Astrocyte (in vitro differentiated cells and primary cell): ENCODE measurements around the gene GALNT7. TPM values are rescaled to one million over a fixed set of nuclear protein-coding genes. Genes with fewer than 3 reads are reported as not detected.

ENCODE experiments used
- DNase-seq: peaks from one replicate; pipeline ENCODE4 v3.0.0-alpha.2; 2010; ENCODE audit warnings: low read depth
- FAIRE-seq: peaks from 2 replicates; lab custom pipeline; 2011; peaks lifted over from hg19 to GRCh38; lab: Jason Lieb, UNC
- H2AFZ ChIP-seq: 2 replicates; pipeline ENCODE4 v1.6.0; 2012; ENCODE audit warnings: low read depth, low read length, inconsistent platforms
- H3K27ac ChIP-seq: 2 replicates; pipeline ENCODE4 v1.5.1; 2011; ENCODE audit warnings: low read depth, low read length, inconsistent platforms
- H3K27me3 ChIP-seq: 2 replicates; pipeline ENCODE4 v1.6.0; 2011; ENCODE audit warnings: low read length, inconsistent platforms; ENCODE audit not compliant: insufficient read depth
- H3K36me3 ChIP-seq: 2 replicates; pipeline ENCODE4 v1.5.1; 2011; ENCODE audit warnings: low read length, inconsistent platforms; ENCODE audit not compliant: insufficient read depth
- H3K4me1 ChIP-seq: 2 replicates; pipeline ENCODE4 v1.5.1; 2011; ENCODE audit warnings: low read length, inconsistent platforms; ENCODE audit not compliant: insufficient read depth
- H3K4me2 ChIP-seq: 2 replicates; pipeline ENCODE4 v1.6.0; 2012; ENCODE audit warnings: low read length, inconsistent platforms
- H3K4me3 ChIP-seq: 2 replicates; pipeline ENCODE4 v1.5.1; 2011; ENCODE audit warnings: low read depth, mild to moderate bottlenecking, low read length, inconsistent platforms; ENCODE audit not compliant: insufficient read depth
- H3K79me2 ChIP-seq: 2 replicates; pipeline ENCODE4 v1.6.0; 2012; ENCODE audit warnings: mild to moderate bottlenecking, low read length, inconsistent platforms; ENCODE audit not compliant: insufficient read depth
- H3K9ac ChIP-seq: 2 replicates; pipeline ENCODE4 v1.6.0; 2012; ENCODE audit warnings: mild to moderate bottlenecking, low read length, inconsistent platforms
- H3K9me3 ChIP-seq: 2 replicates; pipeline ENCODE4 v1.5.1; 2012; ENCODE audit warnings: low read depth, mild to moderate bottlenecking, low read length, inconsistent platforms; ENCODE audit not compliant: insufficient read depth
- H4K20me1 ChIP-seq: 2 replicates; pipeline ENCODE4 v1.6.0; 2012; ENCODE audit warnings: low read length, inconsistent platforms; ENCODE audit not compliant: insufficient read depth
- H3K27ac Mint-ChIP-seq: one replicate; pipeline ENCODE4 v1.8.0; 2021; ENCODE audit warnings: mild to moderate bottlenecking, mixed read lengths; ENCODE audit not compliant: unreplicated experiment
- H3K27me3 Mint-ChIP-seq: one replicate; pipeline ENCODE4 v1.8.0; 2021; ENCODE audit warnings: low read depth, mixed read lengths; ENCODE audit not compliant: unreplicated experiment
- H3K36me3 Mint-ChIP-seq: one replicate; pipeline ENCODE4 v1.8.0; 2021; ENCODE audit warnings: low read depth, mixed read lengths; ENCODE audit not compliant: unreplicated experiment
- H3K4me1 Mint-ChIP-seq: one replicate; pipeline ENCODE4 v1.8.0; 2021; ENCODE audit warnings: low read depth, mixed read lengths; ENCODE audit not compliant: unreplicated experiment
- H3K4me3 Mint-ChIP-seq: one replicate; pipeline ENCODE4 v1.8.0; 2021; ENCODE audit warnings: mild to moderate bottlenecking, moderate library complexity, mixed read lengths; ENCODE audit not compliant: unreplicated experiment
- H3K9me3 Mint-ChIP-seq: one replicate; pipeline ENCODE4 v1.8.0; 2021; ENCODE audit warnings: mild to moderate bottlenecking, mixed read lengths; ENCODE audit not compliant: unreplicated experiment
- EZH2 ChIP-seq: IDR thresholded peaks from 2 replicates; pipeline ENCODE4 v1.6.1; 2012; ENCODE audit warnings: mild to moderate bottlenecking, low read length, inconsistent platforms; ENCODE audit not compliant: insufficient read depth
- total RNA-seq: library from RNA; stranded (reverse); gene quantifications from 2 replicates; pipeline ENCODE4 v1.2.1, GENCODE V29; 2021
- TF ChIP-seq, protein P1 (sequence below): IDR thresholded peaks from 2 replicates; pipeline ENCODE4 v1.5.1; 2011; ENCODE audit warnings: low read depth, mild to moderate bottlenecking, inconsistent platforms, low read length, moderate library complexity; ENCODE audit not compliant: insufficient read depth

GALNT7 gene
- total RNA-seq, 1 donor from 2014 or later: 97.6 TPM

DNA sequence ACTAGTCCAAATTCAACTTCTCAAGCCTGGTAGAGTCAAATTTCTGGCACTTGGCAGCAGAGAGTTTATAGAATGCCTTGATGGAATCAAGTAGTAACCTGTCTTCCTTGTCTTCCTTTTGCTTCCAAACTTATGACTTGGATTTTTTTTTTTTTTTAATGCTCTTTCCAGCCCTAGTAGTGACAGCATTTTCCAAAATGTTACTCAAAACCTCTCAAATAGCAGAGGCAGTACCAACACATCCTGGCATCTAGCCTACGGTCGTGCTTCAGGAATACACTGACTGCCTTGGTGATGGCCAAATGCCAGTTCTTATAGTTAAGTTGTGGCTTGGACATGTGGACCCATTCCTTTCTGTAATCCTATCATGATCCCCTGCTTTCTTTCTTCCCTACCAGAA is 46.0 kb downstream of the GALNT7 start:
- H3K4me3 Mint-ChIP-seq: no peak overlapping the region
- FAIRE-seq: no peak
- Histone ChIP-seq H2AFZ (no peak overlapping the region), H3K27me3 (no peaks in the 10 kb centered on the region), H3K4me3 (no peak overlapping the region), H3K9ac (no peak overlapping the region), H3K4me1 (peaks cover 46% of the 10 kb centered on the region), H3K79me2 (peaks cover 5% of the 10 kb centered on the region), H3K4me2 (peak overlapping the region; percentile 6), H3K27ac (no peak overlapping the region), H3K9me3 (no peaks in the 10 kb centered on the region), H4K20me1 (peaks cover 4% of the 10 kb centered on the region), H3K36me3 (no peaks in the 10 kb centered on the region)
- no peaks in the 10 kb centered on the region for H3K27me3 Mint-ChIP-seq
- H3K9me3 Mint-ChIP-seq: no peaks in the 10 kb centered on the region
- peaks cover 50% of the 10 kb centered on the region for H3K4me1 Mint-ChIP-seq
- TF ChIP-seq, protein P1, sequence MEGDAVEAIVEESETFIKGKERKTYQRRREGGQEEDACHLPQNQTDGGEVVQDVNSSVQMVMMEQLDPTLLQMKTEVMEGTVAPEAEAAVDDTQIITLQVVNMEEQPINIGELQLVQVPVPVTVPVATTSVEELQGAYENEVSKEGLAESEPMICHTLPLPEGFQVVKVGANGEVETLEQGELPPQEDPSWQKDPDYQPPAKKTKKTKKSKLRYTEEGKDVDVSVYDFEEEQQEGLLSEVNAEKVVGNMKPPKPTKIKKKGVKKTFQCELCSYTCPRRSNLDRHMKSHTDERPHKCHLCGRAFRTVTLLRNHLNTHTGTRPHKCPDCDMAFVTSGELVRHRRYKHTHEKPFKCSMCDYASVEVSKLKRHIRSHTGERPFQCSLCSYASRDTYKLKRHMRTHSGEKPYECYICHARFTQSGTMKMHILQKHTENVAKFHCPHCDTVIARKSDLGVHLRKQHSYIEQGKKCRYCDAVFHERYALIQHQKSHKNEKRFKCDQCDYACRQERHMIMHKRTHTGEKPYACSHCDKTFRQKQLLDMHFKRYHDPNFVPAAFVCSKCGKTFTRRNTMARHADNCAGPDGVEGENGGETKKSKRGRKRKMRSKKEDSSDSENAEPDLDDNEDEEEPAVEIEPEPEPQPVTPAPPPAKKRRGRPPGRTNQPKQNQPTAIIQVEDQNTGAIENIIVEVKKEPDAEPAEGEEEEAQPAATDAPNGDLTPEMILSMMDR: no peak
- TF ChIP-seq EZH2: no peak
- peaks cover 3% of the 10 kb centered on the region for H3K36me3 Mint-ChIP-seq
- no peak overlapping the region for H3K27ac Mint-ChIP-seq
- DNase-seq: peak; percentile 70

DNA sequence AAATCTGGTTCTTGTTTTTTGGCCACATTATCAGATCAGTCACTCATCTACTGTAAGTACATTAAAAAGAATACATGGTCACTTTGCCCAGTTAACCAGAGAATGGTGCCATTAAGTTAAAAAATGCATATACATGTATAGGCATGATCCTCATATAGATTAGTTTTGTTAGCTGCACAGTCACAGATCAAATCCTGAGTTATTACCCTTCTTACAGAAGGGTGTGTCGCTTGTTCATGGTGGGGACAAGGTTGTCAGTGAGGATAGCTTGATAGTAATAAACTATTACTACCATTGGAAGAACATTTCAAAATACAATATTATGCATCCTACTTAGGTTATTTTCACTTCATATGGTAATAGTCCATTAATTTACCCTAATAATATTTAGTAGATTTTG is 48.5 kb downstream of the GALNT7 start:
- no peak overlapping the region for H3K4me3 ChIP-seq
- no peak overlapping the region for H3K9ac ChIP-seq
- no peak for DNase-seq
- FAIRE-seq: no peak
- no peak overlapping the region for H3K4me2 ChIP-seq
- H3K27me3 ChIP-seq: no peaks in the 10 kb centered on the region
- no peaks in the 10 kb centered on the region for H3K9me3 Mint-ChIP-seq
- H3K4me1 ChIP-seq: peaks cover 37% of the 10 kb centered on the region
- H2AFZ ChIP-seq: no peak overlapping the region
- no peaks in the 10 kb centered on the region for H3K36me3 ChIP-seq
- no peaks in the 10 kb centered on the region for H3K9me3 ChIP-seq
- H3K36me3 Mint-ChIP-seq: no peaks in the 10 kb centered on the region
- no peaks in the 10 kb centered on the region for H3K27me3 Mint-ChIP-seq
- no peak overlapping the region for H3K27ac ChIP-seq
- no peak overlapping the region for H3K27ac Mint-ChIP-seq
- peaks cover 48% of the 10 kb centered on the region for H3K4me1 Mint-ChIP-seq
- H3K79me2 ChIP-seq: peaks cover 7% of the 10 kb centered on the region
- no peak overlapping the region for H3K4me3 Mint-ChIP-seq
- peaks cover 4% of the 10 kb centered on the region for H4K20me1 ChIP-seq
- TF ChIP-seq, protein P1: no peak
- TF ChIP-seq EZH2: no peak

DNA sequence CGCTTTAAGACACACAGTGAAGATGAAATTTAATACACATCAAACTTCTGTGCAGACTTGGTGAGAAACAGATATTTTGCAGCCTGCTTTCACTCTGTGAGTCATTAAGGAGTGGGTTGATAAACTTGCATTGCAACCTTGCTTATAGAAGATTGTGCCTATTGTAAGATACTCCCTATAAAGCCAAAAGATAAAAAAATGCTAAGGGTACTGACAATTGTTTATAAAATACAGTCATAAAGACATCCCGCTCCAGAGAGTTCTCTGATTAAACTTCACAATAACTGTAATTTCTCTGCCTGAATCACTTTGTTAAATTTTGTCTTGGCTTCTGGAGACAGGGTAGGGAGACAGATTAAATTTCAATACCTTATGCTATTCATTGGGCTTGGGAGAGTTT is 49.1 kb downstream of the GALNT7 start:
- no peak overlapping the region for H2AFZ ChIP-seq
- H3K27ac ChIP-seq: peak overlapping the region; percentile 60
- H3K4me2 ChIP-seq: peak overlapping the region; percentile 64
- peaks cover 8% of the 10 kb centered on the region for H3K79me2 ChIP-seq
- Mint-ChIP-seq H3K9me3 (no peaks in the 10 kb centered on the region), H3K36me3 (no peaks in the 10 kb centered on the region), H3K27ac (peak overlapping the region; percentile 60), H3K27me3 (no peaks in the 10 kb centered on the region), H3K4me1 (peaks cover 42% of the 10 kb centered on the region), H3K4me3 (no peak overlapping the region)
- H3K4me3 ChIP-seq: no peak overlapping the region
- peaks cover 33% of the 10 kb centered on the region for H3K4me1 ChIP-seq
- H4K20me1 ChIP-seq: peaks cover 4% of the 10 kb centered on the region
- no peaks in the 10 kb centered on the region for H3K9me3 ChIP-seq
- no peaks in the 10 kb centered on the region for H3K36me3 ChIP-seq
- H3K9ac ChIP-seq: peak overlapping the region; percentile 40
- TF ChIP-seq EZH2: no peak
- TF ChIP-seq, protein P1: no peak
- DNase-seq (peak; percentile 66), FAIRE-seq (peak; percentile 60)
- H3K27me3 ChIP-seq: no peaks in the 10 kb centered on the region
